Measurements from ENCODE around the gene SPOCK2. TPM values are rescaled to one million over a fixed set of nuclear protein-coding genes. Genes with fewer than 3 reads are reported as not detected.

The SPOCK2 gene
- polyA plus RNA-seq, 6 donors from 2014 or later: 27.8 to 59.5 (median 46.3) TPM

Other genes with a start within 250 kb of the SPOCK2 start
- 100 to 1,000 TPM; 476 to 761 (median 550) TPM for gene PSAP, start 237.3 kb downstream of the SPOCK2 start, polyA plus RNA-seq (ENCODE audit: low read depth in 6 of 6)
- gene CHST3, start 124.2 kb downstream of the SPOCK2 start, polyA plus RNA-seq (ENCODE audit: low read depth in 6 of 6): not detected
- 100 to 1,000 TPM; 485 to 708 (median 561) TPM for gene ANAPC16, start 127.5 kb upstream of the SPOCK2 start, polyA plus RNA-seq (ENCODE audit: low read depth in 6 of 6)
- 10 to 100 TPM; 43.8 to 69.0 (median 48.4) TPM for gene ASCC1, start 127.7 kb upstream of the SPOCK2 start, polyA plus RNA-seq (ENCODE audit: low read depth in 6 of 6)
- gene DDIT4, start 185.4 kb upstream of the SPOCK2 start, polyA plus RNA-seq (ENCODE audit: low read depth in 6 of 6): 100 to 1,000 TPM in 1 of 6 donors, 10 to 100 TPM in 5; 22.6 to 124 (median 78.2) TPM

Measured in naive B cell (primary cell).